SK-N-MC (cell line): ENCODE measurements around the gene NEMF.
A peak's percentile ranks its signal among the peaks of the same experiment; 100 is the strongest.
"Not testable (repeated sequence)": the region's sequence is repeated elsewhere in the genome, so short reads cannot be mapped to it uniquely, and the experiment has no call there.

Source experiments
- DNase-seq: peaks from one replicate; pipeline ENCODE4 v3.0.0-alpha.2; 2011; ENCODE audit warnings: low read depth, low spot score
- H3K27ac ChIP-seq: fragments of 200-600 bp; sonication (generic); 2 replicates; pipeline ENCODE4 v1.5.1; 2016; ENCODE audit warnings: mixed run types
- H3K36me3 ChIP-seq: fragments of 200-600 bp; sonication (generic); 2 replicates; pipeline ENCODE4 v1.6.1; 2017; ENCODE audit warnings: antibody characterized with exemption, low read length, mixed read lengths; ENCODE audit not compliant: insufficient read depth
- H3K4me3 ChIP-seq: fragments of 200-600 bp; sonication (generic); 2 replicates; pipeline ENCODE4 v1.5.1; 2016
- H3K9ac ChIP-seq: fragments of 200-600 bp; sonication (generic); 2 replicates; pipeline ENCODE4 v1.8.0; 2017; ENCODE audit warnings: mixed run types, mixed read lengths; ENCODE audit not compliant: insufficient read length
- H3K9me3 ChIP-seq: fragments of 200-600 bp; sonication (generic); 2 replicates; pipeline ENCODE4 v1.6.1; 2017; ENCODE audit warnings: low read depth, mild to moderate bottlenecking, antibody characterized with exemption, low read length, moderate library complexity, mixed read lengths
- EZH2 ChIP-seq: fragments of 200-600 bp; sonication (generic); IDR thresholded peaks from one replicate; pipeline ENCODE4 v1.6.1; 2017; ENCODE audit warnings: antibody characterized with exemption
- FOXP2 ChIP-seq: optimal IDR thresholded peaks from 2 replicates; pipeline ENCODE3; 2011; ENCODE audit warnings: mild to moderate bottlenecking, moderate library complexity; ENCODE audit not compliant: insufficient read depth; ENCODE audit errors: extremely low read length, control extremely low read depth
- POLR2AphosphoS5 ChIP-seq: IDR thresholded peaks from 2 replicates; pipeline ENCODE4 v1.6.1; 2012; ENCODE audit warnings: mild to moderate bottlenecking, low read depth, low read length, borderline replicate concordance

Gene NEMF

GRCh38 chr14:49796025-49796424 is 56.6 kb downstream of the NEMF start:
- Histone ChIP-seq H3K9me3 (no peaks in the 10 kb centered on the region), H3K9ac (no peak overlapping the region), H3K27ac (no peak overlapping the region), H3K36me3 (peaks cover 85% of the 10 kb centered on the region), H3K4me3 (no peak overlapping the region)
- no peak for DNase-seq
- no peak for TF ChIP-seq POLR2AphosphoS5
- no peak for TF ChIP-seq FOXP2
- TF ChIP-seq EZH2, result no peak

DNA sequence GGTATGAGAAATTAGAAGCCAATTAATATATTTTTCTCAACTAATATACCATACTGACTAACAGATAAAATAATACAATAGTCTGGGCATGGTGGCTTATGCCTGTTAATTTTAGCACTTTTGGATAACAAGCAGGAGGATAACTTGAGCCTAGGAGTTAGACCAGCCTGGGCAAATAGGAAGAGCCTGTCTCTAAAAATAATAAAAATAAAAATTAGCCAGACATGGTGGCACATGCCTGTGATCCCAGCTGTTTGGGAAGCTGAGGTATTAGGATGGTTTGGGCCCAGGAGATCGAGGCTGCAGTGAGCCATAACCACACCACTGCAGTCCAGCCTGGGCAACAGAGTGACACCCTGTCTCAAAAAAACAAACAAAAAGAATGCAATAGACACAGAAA is 60.0 kb downstream of the NEMF start:
- H3K4me3 ChIP-seq, result no peak overlapping the region
- no peak overlapping the region for H3K27ac ChIP-seq
- TF ChIP-seq EZH2 (no peak), POLR2AphosphoS5 (no peak), FOXP2 (no peak)
- peaks cover 82% of the 10 kb centered on the region for H3K36me3 ChIP-seq
- no peak for DNase-seq
- H3K9ac ChIP-seq, result no peak overlapping the region
- no peaks in the 10 kb centered on the region for H3K9me3 ChIP-seq

DNA sequence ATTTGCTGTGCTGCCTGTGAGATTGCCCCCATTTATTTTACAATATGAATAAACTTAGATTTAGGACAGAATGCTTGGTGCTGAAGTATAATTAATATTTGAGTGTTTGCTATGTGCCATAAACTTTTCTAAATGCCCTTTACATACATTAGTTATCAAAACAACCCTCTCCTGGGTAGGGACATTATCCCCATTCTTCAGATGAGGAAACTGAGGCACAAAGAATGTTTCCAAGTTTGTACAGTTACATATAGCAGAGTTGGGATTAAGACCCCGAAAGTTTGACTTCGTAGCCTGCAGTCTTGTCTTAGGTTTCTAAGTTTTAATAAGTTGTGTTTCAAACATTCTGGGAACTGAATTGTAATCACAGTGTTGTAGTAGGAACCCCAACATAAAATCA is 66.3 kb downstream of the NEMF start:
- no peak for TF ChIP-seq FOXP2
- no peak for TF ChIP-seq POLR2AphosphoS5
- TF ChIP-seq EZH2, result no peak
- DNase-seq, result no peak
- no peak overlapping the region for H3K9ac ChIP-seq
- H3K4me3 ChIP-seq, result no peak overlapping the region
- no peaks in the 10 kb centered on the region for H3K9me3 ChIP-seq
- H3K36me3 ChIP-seq, result peaks cover 89% of the 10 kb centered on the region
- H3K27ac ChIP-seq, result no peak overlapping the region

- no peaks in the 10 kb centered on the region for H3K9me3 ChIP-seq
- no peak for DNase-seq
- no peak for TF ChIP-seq POLR2AphosphoS5
- no peak for TF ChIP-seq EZH2
- TF ChIP-seq FOXP2, result no peak
- no peak overlapping the region for H3K27ac ChIP-seq
- no peak overlapping the region for H3K9ac ChIP-seq
- H3K36me3 ChIP-seq, result peaks cover 98% of the 10 kb centered on the region
- H3K4me3 ChIP-seq, result no peak overlapping the region
These were observed 69.1 kb downstream of the NEMF start for GRCh38 chr14:49783394-49784014.

DNA sequence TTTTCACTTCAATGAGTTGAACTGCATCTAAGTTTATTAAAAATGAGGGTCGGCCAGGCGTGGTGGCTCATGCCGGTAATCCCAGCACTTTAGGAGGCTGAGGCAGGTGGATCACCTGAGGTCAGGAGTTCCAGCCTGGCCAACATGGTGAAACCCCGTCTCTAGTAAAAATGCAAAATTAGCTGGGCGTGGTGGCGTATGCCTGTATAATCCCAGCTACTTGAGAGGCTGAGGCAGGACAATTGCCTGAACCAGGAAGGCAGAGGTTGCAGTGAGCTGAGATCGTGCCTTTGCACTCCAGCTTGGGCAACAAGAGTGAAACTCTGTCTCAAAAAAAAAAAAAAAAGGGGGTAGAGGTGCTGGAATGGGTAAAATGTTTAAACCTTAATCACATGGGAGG is 71.5 kb downstream of the NEMF start:
- H3K9ac ChIP-seq, H3K4me3 ChIP-seq, H3K9me3 ChIP-seq, DNase-seq, H3K27ac ChIP-seq: not testable (repeated sequence)
- H3K36me3 ChIP-seq, result peaks cover 86% of the 10 kb centered on the region

DNA sequence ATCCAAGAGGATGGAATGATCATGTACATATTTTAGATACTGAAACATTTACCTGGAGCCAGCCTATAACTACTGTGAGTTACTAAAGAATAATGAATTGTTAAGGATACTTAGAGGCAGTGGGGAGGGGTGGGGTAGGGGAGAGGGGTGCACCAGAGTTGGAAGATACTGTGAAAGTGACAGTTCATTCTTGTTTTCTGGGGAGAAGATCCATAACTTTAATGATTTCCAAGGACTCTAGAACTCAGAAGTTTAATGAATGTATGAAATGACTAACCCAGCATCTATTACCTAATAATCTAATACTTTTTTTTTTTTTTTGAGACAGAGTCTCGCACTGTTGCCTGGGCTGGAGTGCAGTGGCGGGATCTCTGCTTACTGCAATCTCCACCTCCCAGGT is 74.2 kb downstream of the NEMF start:
- DNase-seq, result no peak
- H3K36me3 ChIP-seq, result peaks cover 73% of the 10 kb centered on the region
- H3K9me3 ChIP-seq, result no peaks in the 10 kb centered on the region
- H3K4me3 ChIP-seq, result no peak overlapping the region
- H3K27ac ChIP-seq, result no peak overlapping the region
- H3K9ac ChIP-seq, result no peak overlapping the region
- TF ChIP-seq POLR2AphosphoS5 (no peak), EZH2 (no peak), FOXP2 (no peak)

GRCh38 chr14:49774106-49774505 is 78.5 kb downstream of the NEMF start:
- peaks cover 30% of the 10 kb centered on the region for H3K36me3 ChIP-seq
- no peak overlapping the region; the same call in 1 of the 2 replicates for H3K27ac ChIP-seq
- no peak for DNase-seq
- H3K9me3 ChIP-seq, result no peaks in the 10 kb centered on the region
- H3K4me3 ChIP-seq, result no peak overlapping the region
- no peak overlapping the region for H3K9ac ChIP-seq
- TF ChIP-seq EZH2 (no peak), FOXP2 (no peak), POLR2AphosphoS5 (no peak)

- peaks cover 14% of the 10 kb centered on the region for H3K36me3 ChIP-seq
- H3K27ac ChIP-seq, result peak overlapping the region; percentile 39; the same call in 1 of the 2 replicates
- not testable (repeated sequence) for H3K9me3 ChIP-seq, DNase-seq, H3K9ac ChIP-seq, H3K4me3 ChIP-seq
These were observed 80.9 kb downstream of the NEMF start for GRCh38 chr14:49771691-49772090.

- peak overlapping the region; percentile 96 for H3K4me3 ChIP-seq
These were observed 82.3 kb downstream of the NEMF start for GRCh38 chr14:49770212-49770817.

More at GRCh38 chr14:49770212-49770817, 82.3 kb downstream of the NEMF start:
- H3K27ac ChIP-seq, result peak overlapping the region; percentile 34
- DNase-seq, result no peak
- H3K9ac ChIP-seq, result peak overlapping the region; percentile 9
- H3K9me3 ChIP-seq, result no peaks in the 10 kb centered on the region
- TF ChIP-seq POLR2AphosphoS5 (0 out of 2 replicates have a peak, but pooled peaks have one; percentile 12), EZH2 (no peak), FOXP2 (no peak)
- peaks cover 9% of the 10 kb centered on the region for H3K36me3 ChIP-seq
